DOHH2 (cell line): ENCODE measurements around the gene PLEKHG4B.
"Not testable (repeated sequence)": the region's sequence is repeated elsewhere in the genome, so short reads cannot be mapped to it uniquely, and the experiment has no call there.

ENCODE experiments used
- H3F3A ChIP-seq: fragments of 200-600 bp; sonication (generic), shearing (Covaris generic); 2 replicates; pipeline ENCODE4 v1.6.0; 2016; ENCODE audit warnings: antibody characterized with exemption, mild to moderate bottlenecking; ENCODE audit not compliant: control insufficient read depth, insufficient read depth
- H3K27ac ChIP-seq: fragments of 200-600 bp; sonication (generic); 2 replicates; pipeline ENCODE4 v1.5.1; 2014; ENCODE audit warnings: low read depth, mild to moderate bottlenecking, low read length, moderate library complexity
- H3K27me3 ChIP-seq: fragments of 200-600 bp; sonication (generic); 2 replicates; pipeline ENCODE4 v1.6.1; 2014; ENCODE audit warnings: mild to moderate bottlenecking, low read length, mixed read lengths; ENCODE audit not compliant: control insufficient read depth
- H3K36me3 ChIP-seq: fragments of 200-600 bp; sonication (generic); 2 replicates; pipeline ENCODE4 v1.6.1; 2014; ENCODE audit warnings: mild to moderate bottlenecking, low read length, moderate library complexity, mixed read lengths; ENCODE audit not compliant: control insufficient read depth
- H3K4me1 ChIP-seq: fragments of 200-600 bp; sonication (generic); 2 replicates; pipeline ENCODE4 v1.6.1; 2014; ENCODE audit warnings: mild to moderate bottlenecking, low read length, mixed read lengths; ENCODE audit not compliant: control insufficient read depth
- H3K4me2 ChIP-seq: fragments of 200-600 bp; sonication (generic); 2 replicates; pipeline ENCODE4 v1.6.0; 2014; ENCODE audit warnings: mild to moderate bottlenecking, low read length, moderate library complexity
- H3K4me3 ChIP-seq: fragments of 200-600 bp; sonication (generic); 2 replicates; pipeline ENCODE4 v1.5.1; 2014; ENCODE audit warnings: mild to moderate bottlenecking, low read length, mixed read lengths
- H3K79me2 ChIP-seq: fragments of 200-600 bp; sonication (generic); 2 replicates; pipeline ENCODE4 v1.6.1; 2014; ENCODE audit warnings: mild to moderate bottlenecking, low read length, mixed read lengths; ENCODE audit not compliant: control insufficient read depth
- H3K9me2 ChIP-seq: fragments of 200-600 bp; sonication (generic); replicated peaks from 2 replicates; pipeline ENCODE4 v1.6.1; 2014; ENCODE audit warnings: mild to moderate bottlenecking, low read length, mixed read lengths; ENCODE audit not compliant: control insufficient read depth
- H3K9me3 ChIP-seq: fragments of 200-600 bp; sonication (generic); 2 replicates; pipeline ENCODE4 v1.6.1; 2014; ENCODE audit warnings: antibody characterized with exemption, low read length, mixed read lengths; ENCODE audit not compliant: control insufficient read depth, insufficient read depth
- H4K20me1 ChIP-seq: fragments of 200-600 bp; sonication (generic); 2 replicates; pipeline ENCODE4 v1.6.0; 2014; ENCODE audit warnings: low read depth, mild to moderate bottlenecking, antibody characterized with exemption, low read length, moderate library complexity; ENCODE audit not compliant: control insufficient read depth, insufficient read depth
- CTCF ChIP-seq: fragments of 200-600 bp; sonication (generic); IDR thresholded peaks from one replicate; pipeline ENCODE4 v1.5.1; 2014; ENCODE audit warnings: antibody characterized with exemption, mild to moderate bottlenecking, low read depth, low read length; ENCODE audit not compliant: poor library complexity, severe bottlenecking
- EZH2phosphoT487 ChIP-seq: fragments of 200-600 bp; sonication (generic); IDR thresholded peaks from 2 replicates; pipeline ENCODE4 v1.6.1; 2017; ENCODE audit warnings: borderline replicate concordance, mild to moderate bottlenecking, antibody characterized with exemption, low read length, moderate library complexity, mixed read lengths

The PLEKHG4B gene

GRCh38 chr5:196350-196749 is 104.4 kb downstream of the PLEKHG4B start:
- Histone ChIP-seq H3K4me3 (no peak overlapping the region), H3K9me3 (no peaks in the 10 kb centered on the region), H3K4me2 (no peak overlapping the region), H3K27me3 (no peaks in the 10 kb centered on the region), H4K20me1 (peaks cover 6% of the 10 kb centered on the region), H3F3A (peaks cover 5% of the 10 kb centered on the region), H3K27ac (no peak overlapping the region), H3K79me2 (peaks cover 23% of the 10 kb centered on the region), H3K9me2 (no peaks in the 10 kb centered on the region), H3K36me3 (peaks cover 21% of the 10 kb centered on the region), H3K4me1 (peaks cover 70% of the 10 kb centered on the region)
- TF ChIP-seq EZH2phosphoT487: no peak
- no peak for TF ChIP-seq CTCF

GRCh38 chr5:197031-197430 is 105.1 kb downstream of the PLEKHG4B start:
- not testable (repeated sequence) for H3K27me3 ChIP-seq, H3K4me3 ChIP-seq, H3K4me2 ChIP-seq, H4K20me1 ChIP-seq, H3K27ac ChIP-seq, H3K9me2 ChIP-seq, H3K9me3 ChIP-seq
- H3K79me2 ChIP-seq: peaks cover 23% of the 10 kb centered on the region
- H3F3A ChIP-seq: peaks cover 11% of the 10 kb centered on the region
- H3K36me3 ChIP-seq: peaks cover 21% of the 10 kb centered on the region
- peaks cover 70% of the 10 kb centered on the region for H3K4me1 ChIP-seq

- Histone ChIP-seq H3K4me2 (no peak overlapping the region), H3K9me3 (no peaks in the 10 kb centered on the region), H4K20me1 (peaks cover 6% of the 10 kb centered on the region), H3K27ac (no peak overlapping the region), H3K36me3 (peaks cover 21% of the 10 kb centered on the region), H3F3A (peaks cover 17% of the 10 kb centered on the region), H3K27me3 (no peaks in the 10 kb centered on the region), H3K9me2 (no peaks in the 10 kb centered on the region), H3K79me2 (peaks cover 28% of the 10 kb centered on the region), H3K4me3 (no peak overlapping the region), H3K4me1 (peaks cover 70% of the 10 kb centered on the region)
- TF ChIP-seq CTCF (no peak), EZH2phosphoT487 (no peak)
These were observed 106.0 kb downstream of the PLEKHG4B start for GRCh38 chr5:197892-198489.

GRCh38 chr5:198516-199196 is 106.7 kb downstream of the PLEKHG4B start:
- Histone ChIP-seq H3K9me2 (no peaks in the 10 kb centered on the region), H4K20me1 (peaks cover 6% of the 10 kb centered on the region), H3K4me2 (no peak overlapping the region), H3K27ac (no peak overlapping the region), H3K27me3 (no peaks in the 10 kb centered on the region), H3F3A (peaks cover 17% of the 10 kb centered on the region), H3K36me3 (peaks cover 26% of the 10 kb centered on the region), H3K4me1 (peaks cover 70% of the 10 kb centered on the region), H3K4me3 (no peak overlapping the region), H3K79me2 (peaks cover 34% of the 10 kb centered on the region), H3K9me3 (no peaks in the 10 kb centered on the region)
- no peak for TF ChIP-seq EZH2phosphoT487
- no peak for TF ChIP-seq CTCF
